ENCODE results near the gene C7orf33. TPM values are rescaled to one million over a fixed set of nuclear protein-coding genes. Genes with fewer than 3 reads are reported as not detected.

C7orf33 gene
- total and polyA plus RNA-seq, 2 of the 8 experiments (the other 6 are each of a cell fraction or from before 2014, with no cell fraction given) = not detected

DNA sequence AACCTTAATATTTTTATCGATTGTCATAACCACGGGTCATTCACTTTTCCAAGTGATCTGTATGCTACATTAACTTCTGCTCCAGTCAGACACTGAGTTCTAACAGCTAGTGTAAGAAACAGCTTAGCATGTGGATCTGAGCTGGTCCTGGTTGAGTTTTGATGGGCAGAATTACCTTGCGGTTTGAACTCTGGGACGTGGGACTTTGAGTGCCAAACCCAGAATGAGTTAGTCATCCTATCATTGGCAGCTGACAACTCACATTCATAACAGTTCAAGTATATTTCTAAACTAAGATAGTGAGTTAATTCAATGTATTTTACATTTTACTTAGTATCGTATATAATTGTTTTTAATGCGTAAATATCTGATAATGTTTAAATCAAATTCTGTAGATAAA is 43.2 kb downstream of the C7orf33 start:
- no peak overlapping the region for H2AK5ac ChIP-seq (ENCODE audit: low read depth, low read length)
- no peaks in the 10 kb centered on the region; the same call in 1 of the 2 replicates for H3K23me2 ChIP-seq (ENCODE audit: low read depth, low read length)
- H2BK5ac ChIP-seq (ENCODE audit: low read depth, low read length) = no peak overlapping the region
- WGBS, 2 experiments (ENCODE audit: extremely low coverage in 1 of 2, insufficient coverage in 1 of 2, insufficient read length in 1 of 2, insufficient replicate concordance in 2 of 2, low coverage in 1 of 2, low lambda C conversion rate in 2 of 2, missing lambda C conversion rate in 1 of 2) = 91% methylated on average over 6 of the region's 6 CpGs; no CpG with 5 or more reads in 1 of the 2 experiments
- no peak overlapping the region for H3K27ac ChIP-seq (ENCODE audit: low read depth, low read length)
- no peak overlapping the region for H4K91ac ChIP-seq (replicated peaks; ENCODE audit: insufficient read length, low read length)
- H3K4ac ChIP-seq (replicated peaks; ENCODE audit: insufficient read length, low read depth, low read length) = no peak overlapping the region
- no peak overlapping the region for H2BK20ac ChIP-seq (ENCODE audit: low read length)
- H3K14ac ChIP-seq (ENCODE audit: insufficient read length) = no peak overlapping the region
- no peaks in the 10 kb centered on the region for H3K36me3 ChIP-seq (ENCODE audit: control insufficient read depth in 2 of 4, insufficient read depth in 4 of 4, low read length in 3 of 4)
- no peak overlapping the region for H3K9ac ChIP-seq (replicated peaks in 1 of 4; ENCODE audit: extremely low read depth in 1 of 4, low read depth in 3 of 4, low read length in 3 of 4)
- H3K4me1 ChIP-seq (replicated peaks in 1 of 4; ENCODE audit: control insufficient read depth in 3 of 4, insufficient read depth in 4 of 4, low read length in 3 of 4) = no peaks in the 10 kb centered on the region
- ChIA-PET POLR2A (ENCODE audit: partially characterized antibody) (no interaction called here), CTCF (ENCODE audit: partially characterized antibody) (interaction anchor here (0.9 to 1.1 kb wide), 3 partner anchors 22 to 76 kb away, joined by 3 to 4 read pairs (median 3); no protein-coding TSS in a partner anchor)
- TF ChIP-seq RFX5 (IDR thresholded peaks at IDR 0.05; ENCODE audit: borderline replicate concordance, low read depth, low read length) = no peak
- TF ChIP-seq SRF (IDR thresholded peaks at IDR 0.05; ENCODE audit: low read depth, low read length) = no peak
- no peak for TF ChIP-seq TEAD4 (IDR thresholded peaks at IDR 0.05; ENCODE audit: low read depth, low read length)
- TF ChIP-seq EZH2 (IDR thresholded peaks at IDR 0.05; ENCODE audit: low read depth, low read length, severe bottlenecking) = no peak
- TF ChIP-seq YY1 (IDR thresholded peaks at IDR 0.05; ENCODE audit: low read depth, low read length) = no peak
- no peak for TF ChIP-seq POU5F1 (IDR thresholded peaks at IDR 0.05; ENCODE audit: low read depth, low read length)
- TF ChIP-seq JUN (IDR thresholded peaks at IDR 0.05; ENCODE audit: low read depth, low read length) = no peak
- no peak for TF ChIP-seq CTBP2 (IDR thresholded peaks at IDR 0.05; ENCODE audit: borderline replicate concordance, insufficient read depth, insufficient read length, low read length)
- no peak for TF ChIP-seq NANOG (IDR thresholded peaks at IDR 0.05; ENCODE audit: insufficient read depth, low read depth, low read length, poor library complexity, severe bottlenecking)
- TF ChIP-seq CBX8 (IDR thresholded peaks at IDR 0.05; ENCODE audit: borderline replicate concordance, low read depth, low read length) = no peak
- TF ChIP-seq HDAC2 (IDR thresholded peaks at IDR 0.05; ENCODE audit: borderline replicate concordance in 1 of 2, low read depth in 2 of 2, low read length in 2 of 2) = no peak
- no peak for TF ChIP-seq FOSL1 (IDR thresholded peaks at IDR 0.05; ENCODE audit: insufficient read depth, low read depth, low read length)
- H3K56ac ChIP-seq (replicated peaks; ENCODE audit: insufficient read length, low read depth, low read length) = no peak overlapping the region
- no peaks in the 10 kb centered on the region; a peak in 1 of 7 replicates for H3K27me3 ChIP-seq (replicated peaks in 1 of 4; ENCODE audit: control insufficient read depth in 3 of 4, extremely low read depth in 1 of 4, insufficient read depth in 3 of 4, low read length in 3 of 4)
- no peak overlapping the region for H2BK120ac ChIP-seq (replicated peaks; ENCODE audit: low read depth, low read length)
- no peak overlapping the region for H4K5ac ChIP-seq (ENCODE audit: insufficient read length, low read depth, low read length)
- no peak overlapping the region for H4K8ac ChIP-seq (ENCODE audit: extremely low read depth, insufficient read depth, low read length)
- DNase-seq (ENCODE audit: low read depth in 1 of 2, low spot score in 2 of 2) = no peak
- no peaks in the 10 kb centered on the region for H3K79me2 ChIP-seq (ENCODE audit: control insufficient read depth in 1 of 2, insufficient read depth in 2 of 2, low read length in 2 of 2)
- H3K23ac ChIP-seq (ENCODE audit: insufficient read length) = no peak overlapping the region
- no peak overlapping the region for H3K4me3 ChIP-seq (ENCODE audit: extremely low read depth in 1 of 4, insufficient read depth in 2 of 4, low read depth in 3 of 4, low read length in 4 of 4)
- H3K18ac ChIP-seq (ENCODE audit: extremely low read depth, low read length) = no peak overlapping the region
- no peak overlapping the region for H2BK15ac ChIP-seq (ENCODE audit: low read length)
- no peaks in the 10 kb centered on the region for H3K79me1 ChIP-seq (ENCODE audit: low read depth, low read length)
- H4K20me1 ChIP-seq (replicated peaks in 1 of 2; ENCODE audit: control insufficient read depth in 1 of 2, insufficient read depth in 2 of 2, low read length in 2 of 2) = no peaks in the 10 kb centered on the region
- H3K4me2 ChIP-seq (ENCODE audit: insufficient read depth in 1 of 2, low read depth in 2 of 2, low read length in 2 of 2) = no peak overlapping the region
- H2AFZ ChIP-seq (ENCODE audit: low read length) = 0 out of 2 replicates have a peak overlapping the region, but pooled peaks have one; percentile 25
- no peak overlapping the region for H2BK12ac ChIP-seq (ENCODE audit: low read depth, low read length)
- no peak for FAIRE-seq
- no peaks in the 10 kb centered on the region for H3K9me3 ChIP-seq (ENCODE audit: insufficient read depth in 2 of 2, low read depth in 1 of 2, low read length in 1 of 2)

Data from H1 (cell line).